NT2/D1 (cell line): ENCODE results near the gene CES2.
A peak's percentile ranks its signal among the peaks of the same experiment; 100 is the strongest.

Experiments
- SUZ12 ChIP-seq: IDR thresholded peaks from 2 replicates; pipeline ENCODE4 v1.6.1; 2011; ENCODE audit not compliant: insufficient read length, insufficient read depth; ENCODE audit errors: extremely low read depth
- YY1 ChIP-seq: IDR thresholded peaks from 2 replicates; pipeline ENCODE4 v1.6.1; 2011; ENCODE audit not compliant: insufficient read length, insufficient read depth
- ZNF274 ChIP-seq: IDR thresholded peaks from 2 replicates; pipeline ENCODE4 v1.6.1; 2011; ENCODE audit warnings: mild to moderate bottlenecking, low read depth, low read length

GRCh38 chr16:66925322-66925840 is 9.9 kb upstream of the CES2 start, which contains the start of gene RRAD:
- TF ChIP-seq YY1 (no peak), SUZ12 (peak; percentile 77), ZNF274 (no peak)
